Astrocyte of the spinal cord (primary cell): ENCODE measurements around the gene BCAS3.

ENCODE experiments used
- DNase-seq: peaks from one replicate; pipeline ENCODE4 v3.0.0; 2011; ENCODE audit warnings: low read depth, low spot score
- H3K4me3 ChIP-seq: 2 replicates; pipeline ENCODE4 v1.5.1; 2011; ENCODE audit warnings: low read depth, mild to moderate bottlenecking, low read length, moderate library complexity
- in situ Hi-C: cut with HindIII; loops from 2 replicates; pipeline ENCODE4 v1.10.0; 2017; ENCODE audit warnings: low sequenced_read_pairs
- TF ChIP-seq, protein P1 (sequence below): IDR thresholded peaks from 2 replicates; pipeline ENCODE4 v1.5.1; 2012; ENCODE audit warnings: low read depth, mild to moderate bottlenecking, low read length, inconsistent platforms

BCAS3 gene

DNA sequence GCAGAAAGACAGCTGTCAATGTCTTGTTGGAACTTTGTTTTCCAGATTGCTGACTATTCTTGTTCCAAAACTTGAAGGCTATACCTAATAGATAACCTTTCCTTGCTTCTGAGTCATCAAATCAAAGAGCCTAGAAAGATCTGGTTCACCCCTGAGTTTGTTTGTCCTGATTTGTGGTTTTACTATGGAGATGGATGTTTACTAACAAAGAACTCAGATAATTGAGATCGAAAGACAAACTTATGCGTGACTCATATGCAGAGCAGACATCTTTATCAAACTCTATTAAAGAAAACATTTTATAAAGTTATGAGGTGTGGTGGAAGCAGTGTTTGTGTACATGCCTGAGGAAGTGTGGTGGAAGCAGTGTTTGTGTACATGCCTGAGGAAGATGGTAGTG, 410.9 kb downstream of the BCAS3 start:
- in situ Hi-C loops: no loop called here
- H3K4me3 ChIP-seq: no peak overlapping the region
- TF ChIP-seq, protein P1, sequence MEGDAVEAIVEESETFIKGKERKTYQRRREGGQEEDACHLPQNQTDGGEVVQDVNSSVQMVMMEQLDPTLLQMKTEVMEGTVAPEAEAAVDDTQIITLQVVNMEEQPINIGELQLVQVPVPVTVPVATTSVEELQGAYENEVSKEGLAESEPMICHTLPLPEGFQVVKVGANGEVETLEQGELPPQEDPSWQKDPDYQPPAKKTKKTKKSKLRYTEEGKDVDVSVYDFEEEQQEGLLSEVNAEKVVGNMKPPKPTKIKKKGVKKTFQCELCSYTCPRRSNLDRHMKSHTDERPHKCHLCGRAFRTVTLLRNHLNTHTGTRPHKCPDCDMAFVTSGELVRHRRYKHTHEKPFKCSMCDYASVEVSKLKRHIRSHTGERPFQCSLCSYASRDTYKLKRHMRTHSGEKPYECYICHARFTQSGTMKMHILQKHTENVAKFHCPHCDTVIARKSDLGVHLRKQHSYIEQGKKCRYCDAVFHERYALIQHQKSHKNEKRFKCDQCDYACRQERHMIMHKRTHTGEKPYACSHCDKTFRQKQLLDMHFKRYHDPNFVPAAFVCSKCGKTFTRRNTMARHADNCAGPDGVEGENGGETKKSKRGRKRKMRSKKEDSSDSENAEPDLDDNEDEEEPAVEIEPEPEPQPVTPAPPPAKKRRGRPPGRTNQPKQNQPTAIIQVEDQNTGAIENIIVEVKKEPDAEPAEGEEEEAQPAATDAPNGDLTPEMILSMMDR: no peak

DNA sequence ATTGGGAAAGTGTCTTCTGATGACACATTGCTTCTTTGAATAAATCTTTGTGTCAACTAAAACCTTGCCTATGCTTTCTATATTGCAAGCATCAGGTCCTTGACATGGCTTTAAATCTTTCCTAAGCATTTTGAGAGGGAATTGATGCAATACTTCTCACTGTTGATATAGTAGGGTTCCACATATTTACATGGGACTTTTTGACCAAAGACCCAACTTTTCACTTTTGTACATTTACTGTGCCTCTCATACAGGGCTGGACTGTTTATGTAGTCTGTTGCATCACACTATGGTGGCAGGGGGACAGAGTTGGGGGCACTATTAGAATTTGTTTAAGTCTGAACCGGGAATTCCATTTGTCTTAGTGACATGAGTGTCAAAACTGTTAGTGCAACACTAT, 413.4 kb downstream of the BCAS3 start:
- in situ Hi-C loops: no loop called here
- no peak for DNase-seq
- TF ChIP-seq, protein P1: no peak
- H3K4me3 ChIP-seq: no peak overlapping the region

More for the DNA sequence above, 410.9 kb downstream of the BCAS3 start:
- DNase-seq: no peak

DNA sequence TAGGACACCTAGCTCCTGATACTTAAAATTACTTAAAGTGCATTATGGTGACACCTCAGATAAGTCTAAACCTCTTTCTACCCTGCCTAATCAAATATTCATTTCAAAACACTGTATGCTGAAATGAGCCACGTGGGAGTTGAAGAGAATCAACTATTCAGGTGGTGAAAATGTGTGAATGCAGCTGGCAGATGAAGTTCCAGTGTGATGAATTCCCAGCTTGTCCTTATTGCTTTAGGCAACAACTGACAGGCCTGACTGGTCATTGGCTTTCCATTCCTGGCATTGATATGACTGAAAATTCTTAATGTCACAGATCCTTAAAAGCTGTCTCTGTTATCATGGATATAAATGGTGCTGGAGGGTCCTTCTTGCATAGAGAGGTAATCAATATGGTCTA, 420.1 kb downstream of the BCAS3 start:
- no peak for DNase-seq
- H3K4me3 ChIP-seq: no peak overlapping the region
- in situ Hi-C loops: no loop called here
- TF ChIP-seq, protein P1: no peak

DNA sequence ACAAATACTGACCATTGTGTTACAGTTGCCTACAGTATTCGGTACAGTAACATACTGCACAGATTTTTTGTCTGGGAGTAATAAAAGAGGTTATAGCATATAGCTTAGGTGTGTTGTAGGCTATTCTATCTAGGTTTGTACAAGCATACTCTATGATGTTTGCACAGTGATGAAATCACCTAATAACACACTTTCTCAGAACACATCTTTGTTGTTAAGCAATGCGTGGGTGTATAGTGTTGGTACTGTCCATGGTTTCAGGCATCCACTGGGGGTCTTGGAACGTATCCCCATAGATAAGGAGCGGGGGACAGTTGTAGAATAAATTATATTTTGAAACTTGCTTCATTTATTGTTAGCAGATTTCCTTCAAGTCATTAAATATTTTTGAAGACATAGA, 428.7 kb downstream of the BCAS3 start:
- TF ChIP-seq, protein P1: no peak
- in situ Hi-C loops: no loop called here
- no peak for DNase-seq
- no peak overlapping the region for H3K4me3 ChIP-seq

DNA sequence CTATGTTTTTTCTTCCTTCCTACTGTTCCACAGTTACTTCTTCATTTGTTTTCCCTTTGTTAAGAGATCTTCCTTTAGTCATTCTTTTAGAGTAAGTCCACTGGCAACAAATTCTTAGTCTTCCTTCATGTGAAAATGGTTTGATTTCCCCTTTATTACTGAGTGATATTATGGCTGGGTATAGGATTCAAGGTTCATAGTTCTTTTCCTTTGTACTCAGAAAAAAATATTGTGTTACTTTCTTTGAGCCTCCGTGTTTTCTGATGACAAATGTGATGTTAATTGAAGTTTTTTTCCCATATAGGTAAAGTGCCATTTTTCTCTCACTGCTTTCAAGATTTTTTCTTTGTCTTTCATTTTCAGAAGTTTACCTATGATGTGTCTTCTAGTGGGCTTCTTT, 438.9 kb downstream of the BCAS3 start:
- TF ChIP-seq, protein P1: no peak
- in situ Hi-C loops: no loop called here
- H3K4me3 ChIP-seq: no peak overlapping the region
- DNase-seq: no peak

DNA sequence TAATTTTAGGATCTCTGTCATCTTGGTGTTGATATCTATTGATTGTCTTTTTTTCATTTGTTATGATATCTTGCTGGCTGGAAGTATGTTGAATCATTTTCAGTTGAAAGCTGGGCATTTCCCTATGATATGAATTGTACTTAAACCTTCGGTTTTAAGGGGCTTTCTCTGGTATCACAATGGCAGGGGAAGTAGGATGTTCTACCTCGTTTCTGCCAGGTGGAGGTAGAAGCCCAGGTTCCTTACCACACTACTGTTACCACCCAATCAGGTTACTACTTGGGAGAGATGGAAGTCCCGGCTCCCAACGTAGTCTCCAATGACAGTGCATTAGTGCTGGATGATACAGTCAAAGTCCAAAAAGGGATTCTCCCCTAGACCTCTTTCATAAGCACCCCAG, 440.3 kb downstream of the BCAS3 start:
- DNase-seq: no peak
- no peak overlapping the region for H3K4me3 ChIP-seq
- in situ Hi-C loops: no loop called here
- TF ChIP-seq, protein P1: no peak

DNA sequence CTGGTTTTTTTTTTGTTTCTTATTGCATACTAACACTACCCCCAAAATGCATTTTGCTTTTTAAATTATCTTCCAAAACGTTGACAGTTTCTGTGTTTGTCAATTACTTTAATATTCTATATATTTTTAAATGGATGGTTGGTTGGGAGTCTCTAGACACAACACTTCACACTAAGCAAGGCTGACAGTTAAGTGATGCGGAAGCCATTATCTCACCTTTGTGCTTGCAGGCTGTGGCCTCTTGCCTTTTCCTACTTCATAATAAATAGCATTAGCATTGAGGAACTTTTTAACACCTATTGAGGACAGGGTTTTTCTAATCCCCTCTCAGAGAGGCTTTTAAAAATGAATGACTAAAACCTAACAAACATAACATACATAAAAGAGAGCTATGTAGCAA, 441.2 kb downstream of the BCAS3 start:
- no peak for DNase-seq
- H3K4me3 ChIP-seq: no peak overlapping the region
- TF ChIP-seq, protein P1: no peak
- in situ Hi-C loops: no loop called here
